Activated T-cell treated with anti-CD3 and anti-CD28 coated beads for 48 hours (primary cell): ENCODE measurements around the gene HPCAL1.

Source experiments
- DNase-seq: peaks from one replicate; pipeline ENCODE4 v3.0.0-alpha.2; 2020; ENCODE audit warnings: low read depth

HPCAL1 gene

GRCh38 chr2:10466801-10467200 lies 164.1 kb downstream of the HPCAL1 start:
- no peak for DNase-seq

- DNase-seq = no peak
Observed at GRCh38 chr2:10467401-10467800, 164.7 kb downstream of the HPCAL1 start.

- no peak for DNase-seq
Observed at GRCh38 chr2:10469301-10469700, 166.6 kb downstream of the HPCAL1 start.

- no peak for DNase-seq
Observed at GRCh38 chr2:10469955-10470608, 167.4 kb downstream of the HPCAL1 start.

GRCh38 chr2:10471046-10471571 lies 168.4 kb downstream of the HPCAL1 start:
- no peak for DNase-seq

GRCh38 chr2:10471955-10472354 lies 169.3 kb downstream of the HPCAL1 start:
- no peak for DNase-seq

- DNase-seq = no peak
Observed at GRCh38 chr2:10473121-10473756, 170.5 kb downstream of the HPCAL1 start.

- DNase-seq = no peak
Observed at GRCh38 chr2:10475221-10475722, 172.6 kb downstream of the HPCAL1 start.

- DNase-seq = no peak
Observed at GRCh38 chr2:10475811-10476660, 173.3 kb downstream of the HPCAL1 start.

GRCh38 chr2:10476723-10477442 lies 174.2 kb downstream of the HPCAL1 start:
- DNase-seq = no peak
